ENCODE results near the gene PRPF38B.
"Not testable (repeated sequence)": the region's sequence is repeated elsewhere in the genome, so short reads cannot be mapped to it uniquely, and the experiment has no call there.

The PRPF38B gene

GRCh38 chr1:108701176-108701849, 9.2 kb downstream of the PRPF38B start:
- H3K27ac ChIP-seq = no peak overlapping the region
- TF ChIP-seq ZFX (IDR thresholded peaks at IDR 0.05; ENCODE audit: borderline replicate concordance) (no peak), CTCF (IDR thresholded peaks at IDR 0.05) (no peak)

GRCh38 chr1:108702109-108702508, 10.0 kb downstream of the PRPF38B start:
- H3K27ac ChIP-seq = not testable (repeated sequence)

- H3K27ac ChIP-seq = no peak overlapping the region
Measured at GRCh38 chr1:108703939-108704338, 11.8 kb downstream of the PRPF38B start.

GRCh38 chr1:108704496-108704895, 12.4 kb downstream of the PRPF38B start:
- TF ChIP-seq CTCF (IDR thresholded peaks at IDR 0.05) (no peak), ZFX (IDR thresholded peaks at IDR 0.05; ENCODE audit: borderline replicate concordance) (no peak)
- no peak overlapping the region for H3K27ac ChIP-seq

More at GRCh38 chr1:108703939-108704338, 11.8 kb downstream of the PRPF38B start:
- no peak for TF ChIP-seq ZFX (IDR thresholded peaks at IDR 0.05; ENCODE audit: borderline replicate concordance)
- no peak for TF ChIP-seq CTCF (IDR thresholded peaks at IDR 0.05)

GRCh38 chr1:108706643-108707042, 14.5 kb downstream of the PRPF38B start:
- TF ChIP-seq ZFX (IDR thresholded peaks at IDR 0.05; ENCODE audit: borderline replicate concordance) = no peak
- no peak for TF ChIP-seq CTCF (IDR thresholded peaks at IDR 0.05)
- no peak overlapping the region for H3K27ac ChIP-seq

- no peak overlapping the region for H3K27ac ChIP-seq
- TF ChIP-seq ZFX (IDR thresholded peaks at IDR 0.05; ENCODE audit: borderline replicate concordance) (no peak), CTCF (IDR thresholded peaks at IDR 0.05) (0 out of 2 replicates have a peak, but pooled peaks have one; percentile 25)
Measured at GRCh38 chr1:108708691-108709660, 16.9 kb downstream of the PRPF38B start.

GRCh38 chr1:108712606-108713150, 20.6 kb downstream of the PRPF38B start, which contains the start of gene FNDC7:
Gene FNDC7, plus strand, starts transcription at chr1:108712908. Its CDS starts 26 bp downstream, at chr1:108712934.
- TF ChIP-seq ZFX (IDR thresholded peaks at IDR 0.05; ENCODE audit: borderline replicate concordance) = no peak
- no peak for TF ChIP-seq CTCF (IDR thresholded peaks at IDR 0.05)
- no peak within 1 kb of the TSS for H3K27ac ChIP-seq
